ENCODE results near the gene PGLYRP1.

- TF ChIP-seq EZH2phosphoT487 (IDR thresholded peaks at IDR 0.05; ENCODE audit: borderline replicate concordance, low read length) (no peak), CTCF (IDR thresholded peaks at IDR 0.05; ENCODE audit: low read depth, low read length, poor library complexity, severe bottlenecking) (no peak)
Measured at GRCh38 chr19:46065486-46066071, 42.7 kb upstream of the PGLYRP1 start.

Data from DOHH2 (cell line).